Stimulated activated effector memory CD8-positive, alpha-beta T cell treated with anti-CD3 and anti-CD28 coated beads, Interleukin-12 subunit alpha, Interleukin-12 subunit beta, amount 100 ng/mL, for 72 hours (primary cell): ENCODE data around the gene COL5A1.

ENCODE experiments used
- ATAC-seq: fragments of 150-1000 bp; cut with Tn5 transposase; 2 replicates; pipeline ENCODE4 v1.10.0; 2021
- DNase-seq, 2 donors: peaks; one replicate each; pipeline ENCODE4 v3.0.0; 2021 to 2022; ENCODE audit warnings: low spot score in 2 of 2
- H3K27ac Mint-ChIP-seq: one replicate; pipeline ENCODE4 v1.8.0; 2022; ENCODE audit warnings: mild to moderate bottlenecking, mixed read lengths
- H3K36me3 Mint-ChIP-seq: one replicate; pipeline ENCODE4 v1.8.0; 2022; ENCODE audit warnings: mild to moderate bottlenecking, mixed read lengths
- H3K4me1 Mint-ChIP-seq: one replicate; pipeline ENCODE4 v1.8.0; 2022; ENCODE audit warnings: mixed read lengths
- H3K4me3 Mint-ChIP-seq: one replicate; pipeline ENCODE4 v1.8.0; 2022; ENCODE audit warnings: mild to moderate bottlenecking, mixed read lengths
- H3K9me3 Mint-ChIP-seq: one replicate; pipeline ENCODE4 v1.8.0; 2022; ENCODE audit warnings: mixed read lengths

COL5A1 gene

GRCh38 chr9:134791009-134791408, 149.4 kb downstream of the COL5A1 start:
- no peak for DNase-seq
- H3K4me1 Mint-ChIP-seq, result no peaks in the 10 kb centered on the region
- no peak overlapping the region for H3K27ac Mint-ChIP-seq
- H3K36me3 Mint-ChIP-seq, result no peaks in the 10 kb centered on the region
- ATAC-seq, result no peak
- no peaks in the 10 kb centered on the region for H3K9me3 Mint-ChIP-seq
- no peak overlapping the region for H3K4me3 Mint-ChIP-seq

- no peak for DNase-seq
- Mint-ChIP-seq H3K27ac (no peak overlapping the region), H3K36me3 (no peaks in the 10 kb centered on the region), H3K4me3 (no peak overlapping the region), H3K4me1 (no peaks in the 10 kb centered on the region), H3K9me3 (no peaks in the 10 kb centered on the region)
- no peak for ATAC-seq
Observed at GRCh38 chr9:134792627-134793026, 151.0 kb downstream of the COL5A1 start.

GRCh38 chr9:134793288-134794188, 151.9 kb downstream of the COL5A1 start:
- no peak overlapping the region for H3K27ac Mint-ChIP-seq
- no peak overlapping the region for H3K4me3 Mint-ChIP-seq
- ATAC-seq, result no peak
- H3K9me3 Mint-ChIP-seq, result no peaks in the 10 kb centered on the region
- H3K4me1 Mint-ChIP-seq, result no peaks in the 10 kb centered on the region
- no peak for DNase-seq
- no peaks in the 10 kb centered on the region for H3K36me3 Mint-ChIP-seq

GRCh38 chr9:134794663-134795370, 153.2 kb downstream of the COL5A1 start:
- DNase-seq, result no peak
- ATAC-seq, result no peak
- Mint-ChIP-seq H3K36me3 (no peaks in the 10 kb centered on the region), H3K9me3 (no peaks in the 10 kb centered on the region), H3K4me3 (no peak overlapping the region), H3K4me1 (no peaks in the 10 kb centered on the region), H3K27ac (no peak overlapping the region)

DNA sequence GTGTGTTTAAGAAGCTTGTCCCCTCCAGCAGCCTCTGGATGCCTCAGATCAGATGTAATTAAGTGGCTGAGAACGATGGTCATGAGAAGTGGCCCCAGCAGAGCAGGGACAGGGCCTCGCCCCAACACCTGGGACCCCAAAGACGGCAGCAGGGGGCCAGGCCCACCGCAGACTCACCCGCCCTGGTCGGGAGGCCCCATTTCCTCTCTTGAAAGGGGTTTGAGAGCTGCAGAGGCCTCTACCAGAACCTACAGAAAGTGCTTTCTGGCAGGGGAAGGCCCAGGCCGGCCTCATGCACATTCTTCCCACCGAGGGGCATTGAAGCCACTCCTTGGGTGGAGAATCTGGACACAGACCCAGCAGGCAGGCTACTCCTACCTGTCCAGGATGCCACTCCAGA, 153.8 kb downstream of the COL5A1 start:
- Mint-ChIP-seq H3K9me3 (no peaks in the 10 kb centered on the region), H3K4me3 (no peak overlapping the region), H3K27ac (no peak overlapping the region), H3K36me3 (no peaks in the 10 kb centered on the region), H3K4me1 (no peaks in the 10 kb centered on the region)
- no peak for ATAC-seq
- DNase-seq, result no peak

GRCh38 chr9:134796882-134797281, 155.3 kb downstream of the COL5A1 start:
- Mint-ChIP-seq H3K4me3 (no peak overlapping the region), H3K36me3 (no peaks in the 10 kb centered on the region), H3K4me1 (no peaks in the 10 kb centered on the region), H3K9me3 (no peaks in the 10 kb centered on the region), H3K27ac (no peak overlapping the region)
- DNase-seq (no peak), ATAC-seq (no peak)

- Mint-ChIP-seq H3K36me3 (no peaks in the 10 kb centered on the region), H3K9me3 (no peaks in the 10 kb centered on the region), H3K27ac (no peak overlapping the region), H3K4me1 (no peaks in the 10 kb centered on the region), H3K4me3 (no peak overlapping the region)
- DNase-seq (no peak), ATAC-seq (no peak)
Observed at GRCh38 chr9:134800791-134801339, 159.3 kb downstream of the COL5A1 start.

DNA sequence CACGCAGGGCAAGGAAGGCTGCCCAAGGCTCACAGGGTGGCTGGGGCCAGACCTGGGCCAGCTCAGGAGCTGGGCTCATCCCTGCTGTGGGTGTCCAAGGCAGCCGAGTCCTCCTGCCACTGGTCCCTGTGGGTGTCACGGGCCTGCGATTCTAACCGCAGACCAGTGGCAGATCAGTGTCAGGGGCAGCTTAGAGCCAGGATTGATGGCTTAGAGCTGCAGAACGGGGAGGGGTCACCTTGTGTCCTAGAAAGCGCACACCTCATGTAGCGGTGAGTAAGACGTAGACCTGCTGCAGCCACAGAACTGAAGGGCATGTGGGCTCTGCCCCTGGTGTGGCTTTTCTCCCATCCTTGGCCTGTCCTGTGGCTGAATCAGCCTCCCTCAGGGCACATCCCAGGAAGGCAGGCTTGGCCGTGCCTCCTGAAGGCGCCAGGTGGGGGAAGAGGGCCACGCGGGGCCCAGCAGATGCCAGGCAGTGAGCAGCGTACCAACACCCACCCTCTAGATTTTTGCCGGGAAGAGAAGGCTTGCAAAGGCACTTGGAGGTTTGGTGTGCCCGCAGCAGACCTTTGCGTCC, 160.7 kb downstream of the COL5A1 start:
- Mint-ChIP-seq H3K4me3 (no peak overlapping the region), H3K9me3 (no peaks in the 10 kb centered on the region), H3K27ac (no peak overlapping the region), H3K4me1 (no peaks in the 10 kb centered on the region), H3K36me3 (no peaks in the 10 kb centered on the region)
- DNase-seq (no peak), ATAC-seq (no peak)

- Mint-ChIP-seq H3K27ac (no peak overlapping the region), H3K4me3 (no peak overlapping the region), H3K36me3 (no peaks in the 10 kb centered on the region), H3K4me1 (no peaks in the 10 kb centered on the region), H3K9me3 (no peaks in the 10 kb centered on the region)
- ATAC-seq, result no peak
- no peak for DNase-seq
Observed at GRCh38 chr9:134804871-134805270, 163.3 kb downstream of the COL5A1 start.

DNA sequence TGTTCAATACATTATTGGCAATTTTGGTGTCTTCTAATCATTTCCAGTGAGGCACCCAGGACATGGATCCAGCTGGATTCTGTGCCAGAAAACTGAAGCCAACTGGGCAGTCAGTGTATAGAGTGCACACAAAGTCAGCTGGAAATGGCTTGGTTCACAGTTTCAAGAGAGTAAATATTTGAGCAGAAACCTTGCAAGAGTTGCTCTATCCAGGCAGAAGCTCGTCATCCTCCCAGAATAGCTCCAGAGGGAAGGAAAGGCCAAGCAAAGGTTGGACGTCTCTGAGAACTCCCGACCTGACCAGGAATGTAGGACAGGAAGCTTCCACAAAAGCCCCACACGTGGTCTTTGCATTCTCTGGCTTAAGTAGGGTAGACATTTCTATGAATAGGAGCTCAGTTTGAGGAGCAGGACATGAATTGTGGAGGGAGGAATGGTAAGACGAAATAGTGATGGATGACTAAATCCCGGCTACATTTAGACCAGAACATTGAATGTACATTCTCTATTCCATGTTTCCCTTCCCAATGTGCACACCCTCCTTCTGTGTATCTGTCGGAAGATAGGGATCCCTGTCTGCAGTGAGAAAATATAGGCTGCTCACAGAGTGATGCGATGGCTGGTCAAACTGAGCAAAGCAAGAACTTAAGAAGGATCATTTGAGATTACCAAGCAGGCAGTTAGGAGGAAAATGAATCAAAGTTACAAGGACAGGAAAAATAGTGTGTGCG, 166.3 kb downstream of the COL5A1 start:
- Mint-ChIP-seq H3K4me1 (no peaks in the 10 kb centered on the region), H3K4me3 (no peak overlapping the region), H3K9me3 (no peaks in the 10 kb centered on the region), H3K36me3 (no peaks in the 10 kb centered on the region), H3K27ac (no peak overlapping the region)
- DNase-seq, result no peak
- ATAC-seq, result no peak

GRCh38 chr9:134808447-134808792, 166.8 kb downstream of the COL5A1 start:
- ATAC-seq (no peak), DNase-seq (no peak)
- no peaks in the 10 kb centered on the region for H3K36me3 Mint-ChIP-seq
- H3K4me3 Mint-ChIP-seq, result no peak overlapping the region
- no peaks in the 10 kb centered on the region for H3K9me3 Mint-ChIP-seq
- H3K4me1 Mint-ChIP-seq, result no peaks in the 10 kb centered on the region
- H3K27ac Mint-ChIP-seq, result no peak overlapping the region

DNA sequence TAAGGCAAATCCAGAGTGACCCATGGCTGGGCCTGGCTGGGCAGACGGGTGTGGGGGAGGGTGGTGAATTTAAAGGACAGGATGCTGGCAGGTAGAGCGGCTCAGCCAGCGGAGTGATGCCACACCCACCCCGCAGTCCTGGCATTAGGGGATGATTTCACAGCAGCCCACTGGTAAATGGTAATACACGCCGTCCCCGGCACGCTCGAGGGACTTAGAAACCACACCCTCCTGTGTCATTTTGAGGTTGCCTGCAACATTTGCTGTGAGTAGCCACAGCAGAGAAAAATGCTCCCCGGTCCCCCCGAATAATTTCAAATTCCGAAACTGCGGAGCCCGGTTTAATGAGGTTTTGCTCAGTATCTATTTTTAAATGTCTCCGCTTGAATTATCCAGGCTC, 167.7 kb downstream of the COL5A1 start:
- Mint-ChIP-seq H3K9me3 (no peaks in the 10 kb centered on the region), H3K27ac (no peak overlapping the region), H3K36me3 (no peaks in the 10 kb centered on the region), H3K4me3 (no peak overlapping the region), H3K4me1 (no peaks in the 10 kb centered on the region)
- DNase-seq (no peak), ATAC-seq (no peak)

GRCh38 chr9:134809826-134810225, 168.2 kb downstream of the COL5A1 start:
- no peak overlapping the region for H3K4me3 Mint-ChIP-seq
- no peaks in the 10 kb centered on the region for H3K4me1 Mint-ChIP-seq

GRCh38 chr9:134811079-134811672, 169.6 kb downstream of the COL5A1 start:
- H3K4me1 Mint-ChIP-seq, result no peaks in the 10 kb centered on the region
- ATAC-seq, result no peak

More at GRCh38 chr9:134809826-134810225, 168.2 kb downstream of the COL5A1 start:
- H3K9me3 Mint-ChIP-seq, result no peaks in the 10 kb centered on the region
- no peak overlapping the region for H3K27ac Mint-ChIP-seq
- DNase-seq (no peak), ATAC-seq (no peak)
- H3K36me3 Mint-ChIP-seq, result no peaks in the 10 kb centered on the region

More at GRCh38 chr9:134811079-134811672, 169.6 kb downstream of the COL5A1 start:
- H3K4me3 Mint-ChIP-seq, result no peak overlapping the region
- no peak for DNase-seq
- no peaks in the 10 kb centered on the region for H3K9me3 Mint-ChIP-seq
- no peak overlapping the region for H3K27ac Mint-ChIP-seq
- H3K36me3 Mint-ChIP-seq, result no peaks in the 10 kb centered on the region
